M059J (cell line): ENCODE data around the gene TBL1X. TPM values are rescaled to one million over a fixed set of nuclear protein-coding genes. Genes with fewer than 3 reads are reported as not detected.
"Not testable (repeated sequence)": the region's sequence is repeated elsewhere in the genome, so short reads cannot be mapped to it uniquely, and the experiment has no call there.

Experiments
- DNase-seq: peaks from one replicate; pipeline ENCODE4 v3.0.0-alpha.2; 2012; ENCODE audit warnings: low read depth
- total RNA-seq: library from RNA; depleted of rRNA; stranded (reverse); fragments of >200 nt; shearing (Covaris generic); gene quantifications from 2 replicates; pipeline ENCODE4 v1.2.3, GENCODE V29; 2014; rRNA removed

TBL1X gene
- total RNA-seq = 11.6 and 12.7 TPM in 2 replicates

DNA sequence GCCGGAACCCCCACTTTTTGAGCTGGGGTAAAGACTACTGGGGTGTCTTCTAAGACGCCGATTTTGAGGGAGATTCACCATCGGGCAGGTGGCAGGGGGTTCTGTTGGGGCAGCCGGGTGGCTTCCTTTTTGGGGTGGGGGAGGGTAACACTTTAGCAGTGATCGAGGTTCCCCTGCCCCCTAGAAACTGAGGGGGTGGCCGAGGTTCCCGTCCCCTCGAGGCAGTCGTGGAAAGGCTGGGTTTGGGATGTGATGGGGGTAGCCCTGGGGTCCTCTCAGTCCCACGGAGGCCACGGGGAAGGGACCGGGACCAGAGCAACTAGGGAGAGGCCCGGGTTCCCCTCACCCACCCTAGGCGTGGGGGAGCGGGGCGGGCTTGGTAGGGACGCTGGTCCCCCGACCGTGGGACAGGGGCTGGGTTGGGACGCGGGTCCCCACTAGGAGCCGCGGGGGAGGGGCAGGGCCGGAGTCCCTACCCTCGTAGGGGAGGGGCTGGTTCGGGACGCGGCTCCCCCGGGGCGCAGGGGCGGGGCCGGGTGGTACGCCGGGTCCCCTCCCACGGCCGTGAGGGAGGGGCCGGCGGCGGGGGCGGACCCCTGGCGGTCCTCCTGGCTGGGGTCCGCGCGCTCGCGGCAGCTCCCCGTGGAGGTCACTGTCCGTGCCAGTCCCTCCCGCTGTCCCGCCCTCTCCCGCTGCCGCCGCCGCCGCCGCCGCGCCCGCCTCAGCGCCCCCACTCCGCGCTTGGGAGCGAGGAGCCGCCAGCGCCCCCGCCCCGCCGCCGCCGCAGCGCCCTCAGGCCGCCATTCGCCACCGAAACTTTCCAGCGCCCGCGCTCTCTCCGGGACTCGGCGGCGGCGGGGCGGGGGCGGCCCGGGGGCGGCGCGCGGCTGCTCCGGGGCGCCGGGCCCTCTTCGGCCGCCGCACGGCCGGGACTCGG, at the start of gene TBL1X:
Gene TBL1X, plus strand, starts transcription at position 624 of the 937 bp plus-strand sequence. CDS start 188,529 bp downstream, outside the sequence.
- peak; percentile 39 for DNase-seq

DNA sequence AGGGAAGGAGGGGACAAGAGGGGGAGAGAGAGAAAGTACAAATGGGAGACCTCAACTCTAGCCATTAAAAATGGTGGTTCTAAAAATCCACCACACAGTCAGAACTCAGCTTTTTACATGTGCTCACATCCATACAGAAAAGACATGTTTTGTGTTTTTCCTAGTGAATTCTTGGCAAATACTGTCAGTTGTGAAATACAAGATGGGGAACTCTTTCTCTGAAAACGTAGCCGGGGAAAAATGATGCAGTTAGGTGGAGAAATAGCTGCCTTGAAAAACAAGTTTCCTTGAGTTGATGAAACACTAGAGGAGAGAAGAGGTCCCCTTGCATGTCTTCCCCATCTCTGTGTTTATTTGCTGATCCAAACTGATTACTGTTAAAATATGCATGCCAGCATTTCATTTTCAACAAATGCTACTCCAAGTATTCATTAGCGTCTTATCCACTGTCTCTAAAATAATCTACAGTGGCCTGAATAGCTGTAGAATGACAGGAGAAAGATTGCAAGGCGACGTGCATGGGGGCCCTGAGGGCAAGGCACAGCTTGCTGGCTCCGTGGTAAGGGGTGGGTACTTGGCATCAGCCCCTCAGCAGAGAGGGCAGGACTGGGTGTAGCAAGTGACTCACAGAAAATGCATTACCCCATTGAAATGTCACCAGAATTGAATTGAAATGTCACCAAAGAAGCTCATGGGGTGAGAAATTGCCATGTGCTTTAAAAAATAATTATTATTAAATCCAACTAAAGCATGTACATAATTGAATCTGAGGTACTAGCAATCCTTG, 48.1 kb upstream of the TBL1X start:
- peak; percentile 17 for DNase-seq

DNA sequence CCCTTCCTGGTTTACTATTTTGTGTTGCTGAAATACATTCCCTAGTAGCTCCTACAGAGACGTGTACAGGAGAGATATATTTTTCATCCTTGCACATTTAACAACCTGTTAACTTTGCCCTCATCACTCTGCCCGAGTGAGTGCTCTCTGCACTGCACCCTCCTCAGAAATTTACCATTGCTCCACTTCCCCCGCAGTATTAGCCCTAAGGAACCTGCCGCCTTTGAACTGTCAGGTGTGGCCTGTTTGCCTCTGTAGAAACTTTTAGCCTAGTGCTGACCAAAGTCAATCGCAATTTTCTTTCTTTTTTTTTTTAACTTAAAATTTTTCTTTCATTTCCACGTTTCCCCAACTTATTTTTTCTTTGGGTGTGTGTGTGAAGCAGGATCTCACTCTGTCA, 46.6 kb upstream of the TBL1X start:
- DNase-seq = no peak

DNA sequence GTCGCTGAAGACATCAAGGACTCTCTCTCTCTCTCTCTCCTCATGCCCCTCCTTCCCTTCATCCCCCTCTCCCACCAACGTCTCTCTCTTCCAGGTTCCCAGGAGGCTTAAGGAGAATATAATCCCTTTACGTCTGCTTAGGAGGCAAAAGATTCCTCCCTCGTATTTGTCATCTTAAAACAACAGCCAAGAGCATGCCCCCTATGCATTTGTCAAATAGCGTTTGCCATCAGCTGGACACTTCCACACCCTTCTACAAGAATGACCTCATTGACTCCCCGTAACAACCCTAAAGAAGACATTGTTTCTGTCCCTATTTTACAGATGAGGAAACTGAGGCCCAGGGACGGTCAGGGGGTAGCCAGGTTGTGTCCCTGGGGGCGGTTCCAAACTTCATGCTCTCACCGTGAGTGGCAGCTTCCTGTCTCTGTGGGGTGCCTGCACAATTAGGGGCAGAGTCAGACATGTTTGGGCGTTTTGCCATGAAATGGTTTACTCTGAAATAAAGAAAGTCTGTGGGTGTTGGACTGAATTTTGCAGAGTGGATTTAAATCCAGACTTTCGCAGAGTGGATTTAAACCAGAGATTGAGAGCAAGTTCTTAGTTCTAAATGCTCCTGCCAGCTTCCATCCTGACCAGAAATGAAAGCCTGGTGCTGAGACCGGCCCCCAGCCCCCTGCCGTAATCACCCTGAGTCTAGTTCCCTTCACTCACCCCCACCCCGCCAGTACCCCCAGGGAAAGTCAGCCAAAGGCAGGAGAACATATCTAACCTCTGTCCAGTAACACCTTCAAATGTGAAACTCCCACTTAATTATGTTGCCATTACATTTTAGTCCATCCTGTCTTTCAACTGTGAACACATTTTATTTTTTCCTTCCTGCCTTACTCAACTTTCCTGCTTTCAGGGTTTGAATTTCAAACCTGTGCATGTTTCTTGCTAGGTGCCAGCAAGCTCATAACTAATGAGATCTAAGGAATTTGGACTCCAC, 44.3 kb upstream of the TBL1X start:
- peak; percentile 16 for DNase-seq

DNA sequence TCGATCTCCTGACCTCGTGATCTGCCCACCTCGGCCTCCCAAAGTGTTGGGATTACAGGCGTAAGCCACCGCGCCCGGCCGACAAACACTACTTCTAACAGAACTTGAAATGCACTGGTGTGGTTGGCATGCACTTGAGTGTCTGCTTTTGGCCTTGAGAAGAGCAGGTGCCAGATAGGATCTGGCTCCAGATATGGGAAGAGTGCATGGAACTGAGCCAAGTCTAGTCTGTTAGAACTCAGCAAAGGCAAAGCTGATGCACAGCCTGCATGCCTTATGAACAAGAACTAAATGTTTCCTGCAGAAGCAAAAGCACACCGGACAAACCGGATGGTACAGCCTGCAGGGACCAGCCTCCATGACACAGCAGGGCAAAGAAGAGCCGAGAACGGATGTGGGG, 35.1 kb upstream of the TBL1X start:
- DNase-seq = no peak

DNA sequence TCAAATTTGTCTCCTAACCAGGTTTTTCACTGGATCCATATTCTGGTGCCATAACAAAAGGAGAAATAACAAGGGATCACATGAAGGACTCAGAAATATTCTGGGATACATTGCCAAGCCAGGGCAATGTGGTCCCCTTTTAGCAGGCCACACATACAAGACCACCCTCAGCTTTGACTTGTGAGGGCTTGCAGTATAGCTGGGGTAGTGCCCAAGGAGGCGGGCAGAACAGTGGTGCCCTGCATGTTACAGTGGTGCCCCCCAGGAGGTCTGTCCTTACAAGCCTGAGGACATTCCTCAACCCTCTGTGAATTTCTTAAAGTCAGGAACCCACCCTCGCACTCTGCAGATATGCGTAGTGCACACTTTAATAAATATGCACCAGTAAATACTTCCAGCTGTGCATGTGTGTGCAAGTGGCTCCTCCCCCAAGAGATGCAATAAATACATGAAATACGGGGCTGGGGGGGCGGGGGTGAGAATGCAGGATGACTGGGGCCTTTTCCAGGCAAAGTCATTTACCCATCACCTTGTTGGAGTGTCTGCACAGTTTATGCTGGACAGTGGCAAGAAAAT, 34.4 kb upstream of the TBL1X start:
- DNase-seq = no peak

DNA sequence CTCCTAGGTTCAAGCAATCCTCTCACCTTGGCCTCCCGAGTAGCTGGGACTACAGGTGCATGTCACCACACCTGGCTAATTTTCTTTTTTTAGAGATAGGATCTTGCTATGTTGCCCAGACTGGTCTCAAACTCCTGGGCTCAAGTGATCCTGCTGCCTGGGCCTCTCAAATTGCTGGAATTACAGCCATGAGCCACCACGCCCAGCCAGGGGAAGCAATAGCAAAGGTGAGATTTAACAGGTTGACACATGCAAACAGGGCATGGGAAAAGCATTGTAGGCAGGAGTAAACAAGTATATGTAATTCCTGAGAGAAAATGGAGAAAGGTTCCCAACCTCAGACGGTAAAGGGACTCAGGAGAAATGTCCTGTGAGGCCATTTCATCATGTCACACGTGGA, 33.6 kb upstream of the TBL1X start:
- no peak for DNase-seq

DNA sequence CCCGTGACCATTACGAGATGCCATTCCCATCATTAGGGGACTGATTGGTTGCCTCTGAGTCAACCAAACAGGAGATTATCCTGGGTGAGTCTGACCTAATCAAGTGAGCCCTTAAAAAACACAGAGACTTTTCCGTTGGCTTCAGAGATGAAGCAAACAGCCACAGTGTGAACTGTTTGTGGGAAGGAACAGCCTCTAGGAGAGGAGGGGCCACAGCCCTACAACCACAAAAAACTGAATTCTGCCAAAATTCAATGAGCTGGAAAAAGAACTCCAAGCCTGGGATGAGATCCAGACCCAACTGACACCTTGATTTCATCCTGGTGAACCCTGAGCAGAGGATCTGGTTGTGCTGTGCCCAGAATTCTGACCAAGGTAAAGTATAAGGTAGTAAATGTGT, 31.3 kb upstream of the TBL1X start:
- DNase-seq = peak; percentile 40

DNA sequence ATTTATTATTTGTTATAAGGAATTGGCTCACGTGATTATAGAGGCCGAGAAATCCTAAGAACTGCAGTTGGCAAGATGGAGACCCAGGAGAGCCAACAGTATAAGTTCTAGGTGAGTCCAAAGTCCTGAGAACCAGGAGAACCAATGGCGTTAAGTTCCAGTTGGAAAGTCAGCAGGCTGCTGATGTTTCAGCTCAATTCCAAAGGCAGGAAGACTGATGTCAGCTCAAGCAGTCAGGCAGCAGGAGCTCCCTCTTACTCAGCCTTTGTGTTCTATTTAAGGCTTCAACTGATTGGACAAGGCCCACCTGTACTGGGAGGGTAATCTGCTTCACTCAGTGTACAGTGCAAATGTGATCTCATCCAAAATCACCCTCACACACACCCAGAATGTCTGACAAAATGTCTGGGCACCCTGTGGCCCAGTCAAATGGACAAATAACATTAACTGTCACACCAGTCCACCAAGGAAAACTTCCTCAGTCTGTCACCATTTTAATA, 30.8 kb upstream of the TBL1X start:
- no peak for DNase-seq

DNA sequence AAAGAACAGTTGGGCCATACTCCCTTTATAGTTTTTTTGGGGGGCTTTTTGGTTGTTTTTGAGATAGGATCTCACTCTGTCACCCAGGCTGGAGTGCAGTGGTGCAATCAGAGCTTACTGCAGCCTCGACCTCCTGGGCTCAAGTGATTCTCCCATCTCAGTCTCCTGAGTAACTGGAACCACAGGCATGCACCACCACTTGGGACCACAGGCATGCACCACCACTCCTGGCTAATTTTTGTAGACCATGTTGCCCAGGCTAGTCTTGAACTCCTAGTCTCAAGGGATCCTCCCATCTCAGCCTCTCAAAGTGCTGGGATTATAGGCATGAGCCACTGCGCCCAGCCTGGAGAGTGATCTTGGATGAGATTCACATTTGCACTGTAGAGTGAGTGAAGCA, 29.8 kb upstream of the TBL1X start:
- peak; percentile 15 for DNase-seq

DNA sequence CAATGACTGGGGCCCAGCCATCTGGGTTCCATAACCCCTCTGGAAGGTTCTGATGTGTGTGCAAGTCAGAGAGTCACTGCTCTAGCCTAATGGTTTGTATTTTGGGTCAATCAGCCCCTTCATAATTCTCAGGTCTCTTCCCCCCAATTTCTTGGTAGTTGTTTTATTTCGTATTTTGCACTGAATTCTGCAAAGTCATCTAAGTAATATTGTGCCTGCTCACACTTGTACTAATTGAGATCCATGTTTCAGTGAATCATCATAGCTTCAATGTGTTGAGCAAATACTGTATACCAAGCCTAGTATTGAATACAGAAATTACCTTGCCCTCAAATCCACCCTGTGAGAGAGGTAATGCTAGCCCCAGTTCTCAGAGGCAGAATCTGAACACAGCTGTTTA, 28.0 kb upstream of the TBL1X start:
- no peak for DNase-seq

DNA sequence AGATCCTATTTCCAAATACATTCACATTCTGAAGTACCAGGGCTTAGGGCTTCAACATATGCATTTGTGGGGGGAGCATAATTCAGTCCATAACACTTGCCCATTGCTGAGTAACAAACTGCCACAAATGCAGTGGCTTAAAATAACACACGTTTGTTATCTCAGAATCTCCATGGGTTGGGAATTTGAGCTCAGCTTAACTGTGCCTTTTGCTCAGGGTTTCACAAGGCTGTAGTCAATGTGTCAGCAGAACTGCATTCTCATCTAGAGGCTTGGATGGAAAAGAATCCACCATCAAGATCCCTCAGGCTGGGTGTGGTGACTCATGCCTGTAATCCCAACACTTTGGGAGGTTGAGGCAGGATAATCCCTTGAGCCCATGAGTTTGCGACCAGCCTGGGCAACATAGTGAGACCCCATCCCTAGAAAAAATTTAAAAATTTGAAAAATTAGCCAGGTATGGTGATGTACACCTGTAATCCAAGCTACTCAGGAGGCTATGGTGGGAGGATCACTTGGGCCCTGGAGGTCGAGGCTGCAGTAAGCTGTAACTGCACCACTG, 25.8 kb upstream of the TBL1X start:
- DNase-seq = peak; percentile 29

DNA sequence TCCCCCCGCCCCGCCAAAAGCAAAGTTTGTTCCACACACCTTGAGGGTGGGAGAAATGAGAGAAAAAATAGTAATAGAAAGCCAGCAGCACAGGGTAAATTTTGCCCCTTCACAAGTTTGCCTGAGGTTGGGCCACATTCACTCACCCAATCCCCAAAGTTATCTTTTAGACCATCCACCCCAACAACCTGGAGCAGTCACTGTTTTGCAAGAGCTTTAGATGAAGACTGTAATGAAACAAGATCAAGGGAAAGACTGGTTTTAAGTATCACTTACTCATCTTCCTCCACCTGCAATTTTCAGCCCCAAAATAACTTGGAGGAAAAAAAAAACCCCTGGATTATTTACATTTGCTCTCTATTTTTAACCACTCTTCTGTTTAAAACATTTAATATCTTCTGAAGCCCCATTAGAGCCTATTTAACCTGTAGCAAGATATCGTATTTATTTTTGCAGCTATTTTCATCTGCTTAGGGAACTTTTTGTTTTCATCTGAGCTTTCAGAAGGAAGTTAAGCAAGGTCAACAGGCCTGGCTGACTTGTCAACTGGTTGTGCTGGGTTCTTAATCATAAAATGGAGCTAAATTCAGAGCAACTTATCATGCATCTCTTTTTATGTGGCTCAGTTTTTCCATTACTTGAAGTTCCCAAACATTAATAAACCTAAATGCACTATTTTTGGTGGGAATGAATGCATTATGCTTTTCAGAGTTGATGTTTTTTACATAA, 24.6 kb upstream of the TBL1X start:
- DNase-seq = no peak

DNA sequence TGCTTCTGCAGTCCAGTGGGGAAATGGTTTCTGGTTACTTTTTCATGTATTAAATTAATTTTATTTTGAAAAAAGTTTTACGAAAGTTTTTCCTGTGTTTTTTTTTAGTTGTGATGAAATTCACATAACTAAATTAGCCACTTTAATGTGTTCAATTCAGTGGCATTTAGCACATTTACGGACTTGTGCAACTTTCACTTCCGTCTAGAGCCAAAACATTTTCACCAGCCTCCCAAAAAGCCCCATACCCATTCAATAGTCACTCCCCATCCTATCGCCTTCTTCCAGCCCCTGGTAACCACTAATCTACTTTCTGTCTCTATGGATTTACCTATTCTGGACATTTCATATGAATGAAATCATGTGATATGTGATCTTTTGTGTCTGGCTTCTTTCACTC, 22.8 kb upstream of the TBL1X start:
- no peak for DNase-seq

DNA sequence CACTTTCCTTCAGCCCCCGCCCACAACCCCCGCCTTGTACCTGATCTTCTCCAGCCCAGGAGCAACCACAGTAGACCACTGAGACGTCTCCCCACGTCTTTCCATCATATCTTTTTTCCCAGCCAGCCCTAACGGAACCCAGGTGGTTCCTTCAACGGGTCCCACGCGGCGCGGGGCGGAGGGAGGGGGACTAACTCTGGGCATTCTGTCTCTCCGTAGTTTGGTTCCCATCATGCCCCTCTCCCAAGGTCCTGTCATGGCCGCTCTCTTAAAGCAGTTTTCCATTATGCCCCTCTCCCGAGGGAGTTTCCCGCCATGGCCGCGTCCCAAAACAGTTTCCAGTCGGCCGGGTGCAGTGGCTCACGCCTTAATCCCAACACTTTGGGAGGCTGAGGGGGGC, 21.5 kb upstream of the TBL1X start:
- no peak for DNase-seq

DNA sequence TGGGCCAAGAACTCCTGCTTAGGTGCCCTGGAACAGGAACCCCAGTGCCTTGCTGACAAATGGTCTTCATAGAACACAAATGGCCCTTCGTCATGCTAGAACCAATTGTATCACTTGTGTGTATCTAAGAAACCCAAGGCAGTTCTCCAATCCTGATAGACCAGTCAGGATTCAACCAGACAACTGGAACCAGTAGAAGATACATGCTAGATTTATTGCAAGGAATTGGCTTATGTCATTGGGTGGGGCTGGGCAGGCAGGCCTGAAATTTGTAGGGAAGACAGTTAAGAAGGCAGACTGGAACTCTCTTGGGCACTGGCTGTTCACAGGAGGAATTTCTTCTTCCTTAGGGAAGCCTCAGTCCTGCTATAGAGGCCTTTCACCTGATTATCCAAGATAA, 17.0 kb upstream of the TBL1X start:
- DNase-seq = no peak

DNA sequence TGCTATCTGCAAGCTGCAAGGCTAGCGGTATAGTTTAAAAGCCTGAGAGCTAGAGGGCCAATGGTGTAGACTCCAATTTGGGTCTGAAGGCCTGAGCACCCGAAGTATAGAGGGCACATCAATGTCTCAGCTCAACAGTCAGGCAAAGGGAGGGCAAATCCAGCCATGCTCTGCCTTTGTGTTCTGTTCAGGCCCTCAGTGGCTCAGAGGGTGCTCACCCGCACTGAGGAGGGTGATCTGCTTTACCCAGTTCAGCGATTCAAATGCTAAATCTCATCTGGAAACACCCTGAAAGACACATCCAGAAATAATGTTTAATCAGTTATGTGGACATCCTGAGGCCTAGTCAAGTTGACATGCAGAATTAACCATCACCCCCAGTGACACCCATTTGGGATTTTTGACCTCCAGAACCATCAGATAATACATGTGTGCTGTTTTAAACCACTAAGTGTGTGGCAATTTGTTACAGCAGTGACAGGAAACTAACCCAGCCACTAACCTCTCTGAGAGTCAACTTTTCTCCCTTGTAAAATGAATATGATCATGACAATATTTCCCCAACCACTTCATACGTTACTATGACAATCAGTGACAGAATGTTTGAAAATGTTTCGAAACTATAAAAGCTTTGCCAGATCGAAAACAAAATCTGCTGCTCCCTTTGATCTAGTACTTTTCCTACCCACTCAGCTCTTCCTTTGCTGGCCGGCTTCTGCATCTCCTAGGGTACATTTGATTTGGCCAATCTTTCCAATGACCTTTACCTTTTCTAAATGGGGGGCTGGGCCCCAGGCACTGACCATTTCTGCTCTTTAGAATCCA, 8.4 kb upstream of the TBL1X start:
- DNase-seq = peak; percentile 4

DNA sequence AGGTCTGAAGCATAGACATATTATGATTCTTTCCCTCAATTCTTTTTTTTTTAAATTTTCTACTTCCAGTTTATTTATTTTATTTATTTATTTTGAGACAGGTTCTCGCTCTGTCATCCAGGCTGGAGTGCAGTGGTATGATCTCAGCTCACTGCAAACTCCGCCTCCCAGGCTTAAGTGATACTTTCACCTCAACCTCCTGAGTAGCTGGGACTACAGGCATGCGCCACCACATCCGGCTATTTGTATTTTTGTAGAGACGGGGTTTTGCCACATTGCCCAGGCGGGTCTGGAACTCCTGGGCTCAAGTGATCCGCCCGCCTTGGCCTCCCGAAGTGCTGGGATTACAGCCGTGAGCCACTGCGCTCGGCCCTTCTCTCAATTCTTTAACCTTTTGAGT, 6.8 kb upstream of the TBL1X start:
- DNase-seq = not testable (repeated sequence)

DNA sequence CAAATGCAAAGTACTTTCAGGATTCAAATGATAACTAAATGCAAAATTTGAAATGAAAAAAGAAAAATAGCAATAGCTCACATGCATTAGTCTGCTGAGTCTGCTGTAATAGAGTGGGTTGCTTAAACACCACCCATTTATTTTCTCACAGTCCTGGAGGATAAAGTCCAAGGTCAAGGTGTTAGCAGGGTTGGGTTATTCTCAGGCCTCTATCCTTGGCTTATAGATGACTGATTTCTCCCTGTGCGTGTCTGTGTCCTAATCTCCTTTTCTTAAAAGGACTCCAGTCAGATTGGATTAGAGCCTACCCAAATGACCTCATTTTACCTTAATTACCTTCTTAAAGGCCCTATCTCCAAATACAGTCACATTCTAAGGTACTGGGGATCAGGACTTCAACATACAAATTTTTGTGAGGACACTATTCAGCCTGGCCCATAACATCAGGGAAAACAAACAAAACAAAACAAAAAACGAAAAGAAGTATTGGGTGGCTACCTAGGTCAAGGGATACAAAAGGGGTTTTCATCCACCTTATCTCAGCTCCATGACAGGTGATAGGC, 6.3 kb upstream of the TBL1X start:
- DNase-seq = no peak
